ENCODE data around the gene POLE.

The POLE gene

DNA sequence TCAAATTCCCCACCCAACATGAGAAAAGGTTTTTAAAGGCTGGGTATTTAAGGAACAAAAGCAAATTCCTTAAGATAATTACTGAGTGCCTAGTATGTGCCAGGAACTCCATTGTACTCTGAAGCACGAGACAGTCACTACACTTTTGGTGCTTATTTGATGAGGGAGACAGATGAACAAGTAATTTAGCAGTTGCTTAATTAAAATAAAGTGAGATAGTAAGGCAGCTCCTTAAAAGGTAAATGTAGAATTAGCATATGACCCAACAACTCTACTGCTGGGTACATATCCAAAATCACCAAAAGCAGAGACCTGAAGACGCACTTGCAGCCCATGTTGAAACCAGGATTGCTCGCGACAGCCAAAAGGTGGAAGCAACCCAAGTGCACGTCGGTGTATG is 21.3 kb downstream of the POLE start:
- H3K36me3 ChIP-seq, result peaks cover 41% of the 10 kb centered on the region
- H3K9me3 ChIP-seq, result no peaks in the 10 kb centered on the region
- H3K27me3 ChIP-seq, result no peaks in the 10 kb centered on the region
- TF ChIP-seq, protein P1, sequence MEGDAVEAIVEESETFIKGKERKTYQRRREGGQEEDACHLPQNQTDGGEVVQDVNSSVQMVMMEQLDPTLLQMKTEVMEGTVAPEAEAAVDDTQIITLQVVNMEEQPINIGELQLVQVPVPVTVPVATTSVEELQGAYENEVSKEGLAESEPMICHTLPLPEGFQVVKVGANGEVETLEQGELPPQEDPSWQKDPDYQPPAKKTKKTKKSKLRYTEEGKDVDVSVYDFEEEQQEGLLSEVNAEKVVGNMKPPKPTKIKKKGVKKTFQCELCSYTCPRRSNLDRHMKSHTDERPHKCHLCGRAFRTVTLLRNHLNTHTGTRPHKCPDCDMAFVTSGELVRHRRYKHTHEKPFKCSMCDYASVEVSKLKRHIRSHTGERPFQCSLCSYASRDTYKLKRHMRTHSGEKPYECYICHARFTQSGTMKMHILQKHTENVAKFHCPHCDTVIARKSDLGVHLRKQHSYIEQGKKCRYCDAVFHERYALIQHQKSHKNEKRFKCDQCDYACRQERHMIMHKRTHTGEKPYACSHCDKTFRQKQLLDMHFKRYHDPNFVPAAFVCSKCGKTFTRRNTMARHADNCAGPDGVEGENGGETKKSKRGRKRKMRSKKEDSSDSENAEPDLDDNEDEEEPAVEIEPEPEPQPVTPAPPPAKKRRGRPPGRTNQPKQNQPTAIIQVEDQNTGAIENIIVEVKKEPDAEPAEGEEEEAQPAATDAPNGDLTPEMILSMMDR (IDR thresholded peaks at IDR 0.05), result no peak
- H3K4me3 ChIP-seq (ENCODE audit: low read depth in 1 of 2, low read length in 1 of 2), result no peak overlapping the region
- H3K4me1 ChIP-seq (ENCODE audit: control insufficient read depth in 1 of 2, insufficient read depth in 1 of 2, low read depth in 1 of 2, low read length in 1 of 2), result peaks cover 52 to 53% of the 10 kb centered on the region in 2 experiments
- peak overlapping the region; percentile 80 for H3K27ac ChIP-seq

DNA sequence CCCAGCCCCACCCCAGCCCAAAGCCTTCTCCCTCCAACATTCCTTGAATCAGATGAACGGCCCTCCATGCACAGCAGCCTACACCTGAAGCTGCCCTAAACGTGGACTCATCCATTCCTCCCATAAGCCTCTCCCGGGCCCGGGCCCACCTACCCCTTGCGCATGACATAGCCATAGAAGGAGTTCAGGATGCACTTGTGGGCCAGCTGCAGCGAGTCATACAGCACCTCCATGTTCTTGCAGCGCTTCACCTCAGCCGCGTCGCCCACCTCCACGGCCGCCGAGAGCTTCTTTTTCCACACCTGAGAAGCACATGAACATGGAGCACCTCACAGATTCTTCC is 22.0 kb downstream of the POLE start:
- Histone ChIP-seq H3K4me1 (ENCODE audit: control insufficient read depth in 1 of 2, insufficient read depth in 1 of 2, low read depth in 1 of 2, low read length in 1 of 2) (peaks cover 59 to 60% of the 10 kb centered on the region in 2 experiments), H3K9me3 (no peaks in the 10 kb centered on the region), H3K36me3 (peaks cover 37% of the 10 kb centered on the region), H3K27me3 (no peaks in the 10 kb centered on the region), H3K27ac (peak overlapping the region; percentile 80), H3K4me3 (ENCODE audit: low read depth in 1 of 2, low read length in 1 of 2) (no peak overlapping the region)
- TF ChIP-seq, protein P1 (IDR thresholded peaks at IDR 0.05), result no peak

DNA sequence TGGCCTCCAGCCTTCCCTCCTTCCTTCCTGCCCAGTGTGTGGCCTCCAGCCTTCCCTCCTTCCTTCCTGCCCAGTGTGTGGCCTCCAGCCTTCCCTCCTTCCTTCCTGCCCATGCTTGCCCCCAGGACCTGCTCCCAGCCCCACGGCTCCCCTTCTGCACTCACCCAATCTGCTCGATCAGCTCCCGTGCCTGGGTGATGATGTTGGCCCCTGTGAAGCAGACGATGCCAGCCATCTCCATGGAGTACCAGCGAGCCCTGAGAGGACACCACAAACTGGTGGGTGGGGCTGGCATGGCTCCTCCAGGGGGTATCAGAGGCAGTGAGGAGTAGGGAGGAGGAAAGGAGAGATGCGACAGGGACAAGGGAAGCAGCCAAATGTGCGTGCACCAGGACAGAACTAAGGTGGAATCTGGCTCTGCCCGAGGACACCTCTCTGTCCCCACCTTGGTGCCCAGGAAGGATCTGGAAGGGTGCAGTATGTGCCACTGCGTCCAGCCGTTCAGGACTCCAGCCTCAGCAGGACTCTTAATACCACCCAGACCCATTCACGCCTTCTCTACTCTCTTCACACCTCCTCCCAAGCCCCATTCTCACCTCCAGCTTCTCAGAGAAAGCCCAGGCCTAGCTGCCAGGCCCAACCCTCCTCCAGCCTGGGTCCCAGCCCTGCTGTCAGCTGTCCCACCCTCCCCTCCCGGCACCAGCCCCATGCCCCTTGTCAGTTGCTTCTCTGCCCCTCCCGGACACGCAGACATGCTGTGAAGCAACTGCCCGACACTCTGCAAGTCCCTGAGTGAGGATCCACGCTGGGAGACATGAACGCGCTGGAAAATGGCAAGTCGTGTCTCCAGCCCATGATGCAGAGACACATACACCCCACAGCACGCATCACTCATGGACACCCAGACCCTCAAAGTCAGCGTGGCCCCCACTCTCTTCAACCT is 22.7 kb downstream of the POLE start:
- H3K27ac ChIP-seq, result peak overlapping the region; percentile 80
- H3K4me3 ChIP-seq (ENCODE audit: low read depth in 1 of 2, low read length in 1 of 2), result peak overlapping the region in 1 of 2 experiments; percentile 28
- H3K27me3 ChIP-seq, result no peaks in the 10 kb centered on the region
- peaks cover 64 to 65% of the 10 kb centered on the region in 2 experiments for H3K4me1 ChIP-seq (ENCODE audit: control insufficient read depth in 1 of 2, insufficient read depth in 1 of 2, low read depth in 1 of 2, low read length in 1 of 2)
- peaks cover 31% of the 10 kb centered on the region for H3K36me3 ChIP-seq
- TF ChIP-seq, protein P1 (IDR thresholded peaks at IDR 0.05), result no peak
- no peaks in the 10 kb centered on the region for H3K9me3 ChIP-seq

DNA sequence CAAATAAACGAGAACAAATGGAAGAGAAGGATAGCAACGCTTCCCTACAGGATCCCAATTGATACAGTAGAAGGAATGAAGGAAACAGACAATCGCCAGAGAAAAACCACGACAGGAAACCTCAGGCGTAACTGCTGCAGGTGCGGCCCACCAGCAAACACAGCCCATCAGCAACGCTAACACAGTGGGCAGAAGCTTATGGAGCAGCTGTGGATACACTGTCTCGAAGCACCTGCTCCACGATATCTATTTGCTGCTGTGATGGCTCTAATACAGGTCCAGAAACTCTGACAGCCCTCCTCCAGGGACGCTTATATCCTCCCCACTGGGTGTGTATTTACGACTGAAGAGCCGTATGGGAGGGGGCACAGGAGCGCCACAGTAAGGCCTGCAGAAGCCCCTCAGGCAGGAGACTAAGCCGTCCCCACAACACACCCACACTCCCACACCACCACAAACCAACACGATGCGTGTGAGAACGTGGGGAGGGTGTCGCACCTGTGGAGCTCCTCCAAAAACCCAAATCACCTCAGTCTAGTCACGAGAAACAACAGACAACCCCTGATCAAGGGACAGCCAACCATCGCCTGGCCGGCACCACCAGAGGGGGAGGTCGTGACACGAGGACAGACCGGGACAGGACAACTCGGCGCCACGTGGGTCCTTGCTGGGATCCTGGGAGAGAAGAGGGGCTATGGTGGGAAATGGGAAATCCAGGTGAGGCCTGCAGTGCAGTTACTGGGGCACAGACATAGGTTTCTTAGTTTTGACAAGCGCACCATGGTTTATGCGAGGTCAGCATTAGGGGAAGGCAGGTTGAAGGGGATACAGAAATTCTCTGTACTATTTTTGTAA is 24.0 kb downstream of the POLE start:
- peak overlapping the region; percentile 80 for H3K27ac ChIP-seq
- peaks cover 26% of the 10 kb centered on the region for H3K36me3 ChIP-seq
- H3K4me1 ChIP-seq (ENCODE audit: control insufficient read depth in 1 of 2, insufficient read depth in 1 of 2, low read depth in 1 of 2, low read length in 1 of 2), result peaks cover 69% of the 10 kb centered on the region in 2 experiments

DNA sequence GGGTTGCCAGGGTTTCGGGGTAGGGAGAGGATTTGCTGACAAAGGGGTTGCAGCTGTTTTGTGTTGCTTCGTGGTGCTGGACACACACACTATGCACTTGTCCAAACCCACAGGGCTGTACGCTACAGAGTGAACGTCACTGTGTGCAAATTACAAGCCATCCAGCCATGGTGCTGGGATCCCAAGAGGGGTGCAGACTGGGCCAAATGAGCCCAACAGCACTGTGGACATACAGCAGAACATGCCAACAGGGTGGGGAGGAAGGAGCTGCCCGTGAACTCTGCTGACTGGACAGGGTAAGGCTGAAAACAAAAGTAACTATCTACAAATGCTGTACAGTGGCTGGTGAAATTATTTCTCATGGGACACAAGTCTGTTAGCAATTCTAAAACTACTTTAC is 25.2 kb downstream of the POLE start:
- peaks cover 80% of the 10 kb centered on the region in 2 experiments for H3K4me1 ChIP-seq (ENCODE audit: control insufficient read depth in 1 of 2, insufficient read depth in 1 of 2, low read depth in 1 of 2, low read length in 1 of 2)
- no peaks in the 10 kb centered on the region for H3K9me3 ChIP-seq
- H3K4me3 ChIP-seq (ENCODE audit: low read depth in 1 of 2, low read length in 1 of 2), result no peak overlapping the region
- peaks cover 14% of the 10 kb centered on the region for H3K36me3 ChIP-seq
- H3K27ac ChIP-seq, result peak overlapping the region; percentile 80
- TF ChIP-seq, protein P1 (IDR thresholded peaks at IDR 0.05), result no peak
- H3K27me3 ChIP-seq, result no peaks in the 10 kb centered on the region

More for the DNA sequence above, 24.0 kb downstream of the POLE start:
- H3K4me3 ChIP-seq (ENCODE audit: low read depth in 1 of 2, low read length in 1 of 2), result peak overlapping the region; percentile 9 to 28
- TF ChIP-seq, protein P1 (IDR thresholded peaks at IDR 0.05), result no peak
- no peaks in the 10 kb centered on the region for H3K9me3 ChIP-seq
- H3K27me3 ChIP-seq, result no peaks in the 10 kb centered on the region
